CD4-positive, alpha-beta T cell treated with Interleukin-6 at 100 ng/mL for 8 hours (primary cell): Measurements from ENCODE around the gene CD59.

ENCODE experiments used
- DNase-seq: peaks from one replicate; pipeline ENCODE4 v3.0.0-alpha.2; 2020; ENCODE audit warnings: mixed read lengths, low spot score

Gene CD59

DNA sequence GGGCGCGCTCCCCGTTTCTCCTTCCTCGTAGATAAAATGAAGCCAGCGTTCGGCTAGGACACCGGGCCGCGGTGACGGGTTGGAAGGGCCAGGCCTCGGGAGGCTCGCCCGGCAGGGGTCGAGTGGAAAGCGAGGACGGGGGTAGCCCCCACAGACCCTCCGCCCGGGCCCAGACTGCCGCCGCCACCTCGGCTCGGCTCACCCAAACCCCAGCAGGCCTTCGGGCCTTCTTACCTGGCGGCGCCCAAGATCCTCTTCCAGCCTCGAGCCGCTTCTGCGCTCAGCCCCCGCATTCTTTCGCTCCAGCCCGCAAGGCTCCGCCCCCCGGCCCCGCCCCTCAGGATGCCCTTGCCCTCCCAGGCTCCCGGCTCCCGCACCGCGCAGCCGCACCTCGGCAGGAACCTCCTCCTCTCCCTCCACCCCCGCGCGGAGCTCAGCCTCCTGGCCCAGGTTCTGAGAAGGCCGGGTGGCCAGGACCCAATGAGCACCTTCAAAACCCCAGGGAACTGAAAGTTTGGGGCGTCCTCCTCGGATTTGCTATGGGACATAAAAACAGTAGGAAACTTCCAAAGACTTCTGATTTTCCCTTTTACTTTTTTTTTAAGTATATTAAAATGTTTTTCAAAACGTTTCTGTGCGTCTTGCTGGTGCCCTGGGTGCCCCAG is at the start of gene CD59:
TSS of gene CD59 (minus strand) at position 276 of the 665 bp plus-strand sequence. CDS start 13,978 bp downstream, outside the sequence.
- DNase-seq, result peak; percentile 91

DNA sequence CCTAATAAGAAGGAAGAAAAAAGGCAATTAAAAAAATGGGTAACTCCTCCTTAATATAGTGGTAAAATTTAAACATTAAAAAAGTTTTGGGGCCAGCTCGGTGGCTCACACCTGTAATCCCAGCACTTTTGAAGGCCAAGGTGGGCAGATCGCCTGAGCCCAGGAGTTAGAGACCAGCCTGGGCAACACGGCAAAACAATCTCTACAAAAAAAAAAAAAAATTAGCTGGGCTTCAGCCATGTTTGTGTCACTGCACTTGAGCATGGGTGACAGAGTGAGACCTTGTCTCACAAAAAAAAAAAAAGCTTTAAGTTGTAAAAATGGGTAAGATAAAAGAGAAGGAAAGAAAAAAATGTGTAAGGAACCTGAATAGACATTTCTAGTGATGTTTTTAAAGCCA is 49.4 kb upstream of the CD59 start:
- DNase-seq, result no peak

DNA sequence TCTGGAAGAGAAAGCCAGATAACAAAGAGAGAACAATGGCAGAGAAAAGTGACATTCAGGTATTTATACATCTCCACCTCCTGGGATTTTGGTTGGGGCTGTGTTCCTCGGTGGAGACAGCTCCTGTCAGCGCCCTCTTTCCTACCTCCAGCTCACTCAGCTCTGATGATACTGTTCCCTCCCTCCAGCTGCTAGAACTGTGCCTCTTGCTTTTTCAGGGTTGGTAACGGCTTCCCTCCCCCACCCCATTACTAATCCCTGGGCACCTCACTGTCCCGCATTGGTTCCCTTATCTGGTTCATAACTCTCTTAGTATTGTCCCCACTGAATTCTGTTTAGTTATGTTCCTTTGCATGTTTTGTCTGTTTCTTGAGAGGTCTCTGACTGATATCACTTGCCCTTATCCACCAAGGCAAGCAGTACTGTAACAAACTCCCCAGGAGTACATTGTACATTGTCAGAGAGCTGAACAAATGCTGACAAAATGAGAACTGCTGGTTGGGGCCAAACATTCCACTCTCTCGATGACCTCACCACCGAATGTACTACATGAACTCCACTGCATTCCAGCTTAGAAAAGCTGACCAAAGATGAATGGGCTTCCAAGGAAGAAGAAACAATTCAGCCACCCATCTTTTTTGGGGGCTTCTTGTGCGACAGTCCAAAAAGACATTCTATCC is 43.8 kb upstream of the CD59 start:
- no peak for DNase-seq

GRCh38 chr11:33778675-33779074 is 42.5 kb upstream of the CD59 start:
- no peak for DNase-seq

GRCh38 chr11:33777906-33778305 is 41.7 kb upstream of the CD59 start:
- DNase-seq, result no peak

DNA sequence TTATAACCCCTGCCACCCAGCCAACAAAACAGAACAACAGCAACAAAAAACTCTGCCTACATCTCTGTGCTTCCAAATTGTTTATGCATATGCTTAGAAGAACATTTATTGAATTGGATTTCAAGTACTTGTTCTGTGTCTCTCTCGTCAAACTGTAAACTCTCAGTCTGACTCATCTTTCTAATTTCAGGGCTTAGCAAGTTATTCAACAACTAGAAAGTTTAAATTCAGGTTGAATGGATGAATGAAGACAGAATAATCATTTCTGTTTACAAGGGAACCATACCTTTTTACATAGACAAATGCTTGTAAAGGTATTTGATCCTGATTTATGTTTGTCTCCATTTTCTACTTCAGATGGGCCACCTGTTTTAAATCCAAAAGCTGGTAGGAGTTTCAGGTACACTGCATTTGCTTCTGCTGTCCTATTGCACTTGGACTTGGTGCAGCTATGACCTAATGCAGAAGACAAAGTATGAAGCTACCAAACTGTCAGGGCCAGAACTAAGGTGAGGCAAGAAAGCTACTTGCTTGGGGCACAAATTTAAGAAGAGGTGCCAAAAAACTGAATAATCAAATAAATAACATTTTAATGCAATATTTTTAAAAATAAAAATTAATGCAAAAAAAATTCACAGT is 39.7 kb upstream of the CD59 start:
- DNase-seq, result no peak

- no peak for DNase-seq
These were observed 39.2 kb upstream of the CD59 start for GRCh38 chr11:33775467-33775807.

DNA sequence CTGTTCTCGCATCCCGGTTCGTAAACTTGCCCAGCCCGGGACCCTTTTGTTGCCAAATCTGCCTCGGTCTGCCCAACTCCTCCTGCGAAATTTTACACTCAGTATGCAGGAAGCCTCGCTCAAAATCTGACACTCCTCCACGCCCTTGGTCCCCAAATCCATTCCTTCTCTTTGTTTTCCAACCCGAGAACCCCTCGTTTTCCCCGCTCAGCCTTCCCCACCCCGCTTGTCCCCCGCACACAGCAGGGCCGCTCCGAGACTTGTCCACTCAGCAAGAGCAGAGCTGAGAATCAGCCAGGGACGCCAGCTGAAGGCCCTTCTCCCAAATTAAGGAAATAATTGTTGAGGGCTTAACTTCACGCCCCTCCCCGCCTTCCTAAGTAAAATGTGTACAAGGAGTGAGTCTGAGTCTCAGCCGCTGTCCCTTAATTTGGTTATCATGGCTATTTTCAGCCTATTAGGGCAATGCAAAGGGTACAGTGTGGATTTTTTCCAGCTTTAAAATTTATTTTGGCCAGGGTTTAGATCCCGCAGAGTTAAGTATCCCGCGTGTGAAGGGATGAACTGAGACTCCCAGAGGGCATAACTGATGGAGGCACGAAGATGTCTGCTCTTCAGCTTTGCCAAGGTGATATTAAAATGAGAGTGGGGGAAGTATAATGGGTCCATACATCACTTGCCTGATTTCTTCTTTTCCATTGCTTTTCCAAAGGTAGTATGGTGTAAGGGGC is 38.7 kb upstream of the CD59 start:
- no peak for DNase-seq

DNA sequence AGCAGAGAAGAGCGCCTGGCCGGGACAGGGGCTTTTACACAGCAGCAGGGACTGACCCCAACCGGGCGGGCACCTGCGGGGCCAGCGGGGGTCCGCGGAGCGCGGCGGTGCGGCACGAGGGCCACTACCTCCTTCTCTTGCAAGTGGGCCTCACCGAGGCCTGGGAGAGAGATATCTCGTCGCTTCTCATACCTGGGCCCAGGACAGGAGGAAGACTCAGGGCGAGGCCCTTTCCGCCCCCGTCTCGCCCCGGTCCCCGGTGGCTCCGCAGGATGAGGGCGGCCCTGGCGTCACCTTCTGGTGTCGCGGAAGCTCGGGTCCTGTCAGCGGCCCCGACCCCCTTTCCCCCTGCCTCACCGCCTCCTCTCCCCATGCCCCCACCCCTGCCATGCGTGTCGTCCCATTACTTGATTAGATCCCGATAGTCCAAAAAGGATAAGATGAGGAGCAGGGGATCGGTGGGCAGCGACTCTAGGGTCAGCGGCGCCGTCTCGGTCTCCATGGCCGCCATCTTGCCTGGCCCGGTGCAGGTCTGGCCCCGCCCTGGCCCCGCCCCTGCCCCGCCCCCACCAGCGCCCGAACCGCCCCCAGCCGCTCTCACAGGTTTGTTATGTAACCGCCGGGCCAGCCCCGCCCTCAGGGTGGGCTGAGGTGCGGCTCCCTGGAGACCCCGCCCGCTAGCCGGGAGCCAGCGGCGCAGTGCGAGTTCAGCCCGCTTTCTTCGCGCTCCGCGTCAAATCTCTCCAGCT is 37.9 kb upstream of the CD59 start, which contains the start of gene FBXO3:
TSS of gene FBXO3 (minus strand) at position 534 of the 749 bp plus-strand sequence. CDS start at position 511, 23 bp downstream.
- DNase-seq, result peak; percentile 92

DNA sequence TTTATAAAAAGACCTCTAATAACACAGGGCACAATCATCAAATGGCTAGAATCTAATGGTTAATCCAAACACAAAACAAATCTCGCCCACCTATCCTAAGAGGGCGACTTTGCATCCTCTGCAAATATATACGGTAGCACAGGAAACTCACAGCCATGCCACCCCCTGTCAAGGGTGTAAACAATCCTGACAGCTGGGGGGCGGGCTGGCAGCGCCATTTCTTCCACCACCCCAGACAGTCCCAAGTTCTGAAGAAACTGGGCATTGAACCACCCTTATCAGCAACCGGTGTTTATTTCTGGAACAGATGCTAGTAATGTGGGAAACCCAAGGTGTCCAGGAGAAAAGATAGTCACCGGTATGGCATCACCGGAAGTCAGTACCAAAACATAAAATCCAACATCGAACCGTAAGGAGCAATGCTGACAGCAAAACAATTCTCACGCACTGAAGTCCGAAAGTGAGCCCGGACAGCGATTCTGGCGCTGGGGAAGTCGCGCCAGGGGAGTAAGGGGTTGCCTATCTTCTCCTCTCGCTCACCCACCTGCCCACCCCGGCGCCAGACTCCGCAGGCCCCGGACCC is 37.3 kb upstream of the CD59 start:
- peak; percentile 23 for DNase-seq

DNA sequence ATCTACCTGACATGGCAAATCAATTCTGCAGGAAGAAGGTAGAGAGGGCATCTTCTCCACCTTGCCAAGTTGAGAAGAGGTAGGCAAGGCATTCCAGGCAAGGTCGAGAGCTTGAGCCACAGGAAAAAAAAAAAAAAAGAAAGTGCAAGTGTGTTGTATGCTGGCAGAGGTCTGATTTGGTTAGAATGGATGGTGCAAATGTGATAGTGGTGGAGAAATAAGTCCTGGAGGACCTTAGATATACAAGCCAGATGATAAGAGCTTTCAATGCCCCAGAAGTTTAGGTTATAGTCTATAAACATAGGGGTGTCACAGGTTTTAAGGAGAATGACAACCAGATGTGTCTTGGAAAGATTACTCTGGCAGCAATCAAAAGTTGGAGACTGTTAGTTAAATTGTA is 36.6 kb upstream of the CD59 start:
- DNase-seq, result no peak

- no peak for DNase-seq
These were observed 36.1 kb upstream of the CD59 start for GRCh38 chr11:33772300-33772699.

DNA sequence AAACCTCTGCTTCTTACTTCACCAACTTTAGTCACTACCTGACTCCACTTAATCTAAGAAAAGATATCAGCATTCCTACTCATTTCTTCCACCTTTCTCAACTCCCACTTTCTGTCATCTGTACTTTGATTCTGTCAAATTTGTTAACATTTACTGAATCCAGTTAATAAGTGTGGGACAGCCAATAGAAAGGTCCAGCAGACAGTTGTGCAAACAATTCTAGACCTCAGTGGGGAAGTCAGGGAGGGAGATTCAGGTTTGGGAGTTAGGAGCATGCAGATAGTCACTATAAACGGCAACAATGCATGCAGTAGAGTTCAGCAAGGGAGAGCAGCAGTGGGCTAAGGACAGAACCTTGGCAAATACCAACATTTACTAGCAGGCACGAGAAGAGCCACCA is 34.0 kb upstream of the CD59 start:
- no peak for DNase-seq

GRCh38 chr11:33769542-33769941 is 33.3 kb upstream of the CD59 start:
- DNase-seq, result no peak

- DNase-seq, result no peak
These were observed 31.4 kb upstream of the CD59 start for GRCh38 chr11:33767624-33768023.

- no peak for DNase-seq
These were observed 29.9 kb upstream of the CD59 start for GRCh38 chr11:33766085-33766484.

DNA sequence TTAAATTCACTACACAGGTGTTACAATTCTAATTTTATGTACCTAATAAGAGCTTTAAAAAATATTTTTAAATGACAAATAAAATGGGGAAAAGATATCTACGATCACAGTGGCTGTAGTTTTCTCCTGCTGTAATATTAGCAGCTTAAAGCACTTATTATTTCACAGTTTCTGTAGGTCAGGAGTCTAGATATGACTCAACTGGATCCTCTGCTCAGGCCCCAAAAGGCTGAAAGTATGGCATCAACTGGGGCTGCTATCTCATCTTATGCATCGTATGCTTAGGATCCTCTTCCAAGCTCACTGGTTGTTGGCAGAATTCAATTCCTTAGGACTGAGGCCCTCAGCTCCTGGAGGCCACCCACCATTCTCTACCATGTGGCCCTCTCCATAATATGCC is 25.2 kb upstream of the CD59 start:
- DNase-seq, result no peak

- no peak for DNase-seq
These were observed 17.2 kb upstream of the CD59 start for GRCh38 chr11:33753304-33753967.

DNA sequence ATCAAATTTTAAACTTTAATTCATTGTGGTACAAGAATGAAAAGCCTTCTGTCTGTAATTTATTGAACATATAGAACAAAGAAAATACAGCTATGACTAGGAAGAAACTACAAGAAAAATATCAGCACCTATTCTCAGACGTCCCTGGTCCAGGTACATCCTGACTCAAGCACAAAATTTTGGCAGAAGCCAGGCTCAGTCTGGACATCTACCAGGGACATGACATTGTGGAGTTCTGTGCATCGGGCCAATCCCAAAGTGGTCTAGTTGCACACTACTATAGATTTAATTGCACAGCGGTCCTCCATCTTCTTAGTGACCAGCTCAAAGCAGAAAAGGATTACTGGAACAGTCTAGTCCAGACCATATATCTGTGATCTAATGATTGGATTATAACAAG is 15.7 kb upstream of the CD59 start:
- no peak for DNase-seq

DNA sequence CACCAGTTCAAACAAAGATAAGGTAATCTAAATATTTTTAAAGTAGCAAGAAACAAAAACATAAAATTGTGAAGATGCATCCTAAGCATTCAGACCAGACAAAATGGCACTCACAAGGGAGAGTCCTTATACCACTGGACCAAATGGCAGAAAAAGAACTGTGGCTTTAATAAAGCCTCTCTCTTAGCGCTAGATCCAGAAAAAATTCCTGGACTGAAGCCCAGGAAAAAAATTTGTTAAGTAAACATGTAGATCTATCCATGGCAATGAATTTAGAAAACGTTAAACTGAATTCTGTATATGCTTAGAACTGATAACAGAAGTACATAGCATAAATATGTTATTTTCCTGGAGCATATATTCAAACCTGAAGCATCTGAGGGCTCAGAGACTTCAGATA is 11.8 kb upstream of the CD59 start:
- DNase-seq, result no peak

- DNase-seq, result no peak
These were observed 7.1 kb upstream of the CD59 start for GRCh38 chr11:33743291-33743690.
